ENCODE results near the gene NRARP.

DNA sequence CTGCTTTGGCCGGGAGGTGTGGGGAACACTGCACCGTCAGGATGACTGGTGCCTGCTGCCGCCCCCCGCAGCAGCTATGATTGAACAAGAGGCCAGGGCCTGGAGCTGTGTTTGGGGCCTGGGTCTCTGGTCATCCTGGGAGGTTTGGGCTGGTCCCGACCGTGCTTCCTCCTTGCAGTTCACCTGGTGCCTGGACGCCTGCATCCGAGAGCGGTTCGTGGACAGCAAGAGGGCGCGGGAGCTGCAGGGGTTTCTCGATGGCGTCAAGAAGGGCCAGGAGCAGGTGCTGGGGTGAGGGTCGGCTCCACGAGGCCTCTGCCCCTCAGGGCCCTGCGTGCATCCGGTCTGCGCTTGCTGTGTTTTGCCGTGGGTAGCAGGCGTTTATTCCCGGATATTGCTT, 38.0 kb downstream of the NRARP start:
- no peak for TF ChIP-seq CTCF (IDR thresholded peaks at IDR 0.05)
- TF ChIP-seq POLR2A (IDR thresholded peaks at IDR 0.05) = no peak
- TF ChIP-seq POLR2AphosphoS5 (IDR thresholded peaks at IDR 0.05) = no peak
